Measurements from ENCODE around the gene CUBN. TPM values are rescaled to one million over a fixed set of nuclear protein-coding genes. Genes with fewer than 3 reads are reported as not detected.

Gene CUBN
- total RNA-seq, 1 donor from 2014 or later: 2.1 TPM

GRCh38 chr10:16960551-16960950 is 169.1 kb downstream of the CUBN start:
- no peak for DNase-seq (ENCODE audit: extremely low read depth, low read depth, low spot score)

- no peak for DNase-seq (ENCODE audit: extremely low read depth, low read depth, low spot score)
These were observed 172.6 kb downstream of the CUBN start for GRCh38 chr10:16957038-16957437.

GRCh38 chr10:16954280-16955030 is 175.2 kb downstream of the CUBN start:
- DNase-seq (ENCODE audit: extremely low read depth, low read depth, low spot score): no peak

- no peak for DNase-seq (ENCODE audit: extremely low read depth, low read depth, low spot score)
These were observed 176.3 kb downstream of the CUBN start for GRCh38 chr10:16953270-16953669.

GRCh38 chr10:16952610-16953009 is 177.0 kb downstream of the CUBN start:
- DNase-seq (ENCODE audit: extremely low read depth, low read depth, low spot score): no peak

- DNase-seq (ENCODE audit: extremely low read depth, low read depth, low spot score): no peak
These were observed 177.5 kb downstream of the CUBN start for GRCh38 chr10:16952080-16952479.

- DNase-seq (ENCODE audit: extremely low read depth, low read depth, low spot score): no peak
These were observed 178.7 kb downstream of the CUBN start for GRCh38 chr10:16950656-16951601.

- DNase-seq (ENCODE audit: extremely low read depth, low read depth, low spot score): no peak
These were observed 179.8 kb downstream of the CUBN start for GRCh38 chr10:16949816-16950215.

GRCh38 chr10:16948361-16948760 is 181.2 kb downstream of the CUBN start:
- no peak for DNase-seq (ENCODE audit: extremely low read depth, low read depth, low spot score)

GRCh38 chr10:16947069-16947468 is 182.5 kb downstream of the CUBN start:
- DNase-seq (ENCODE audit: extremely low read depth, low read depth, low spot score): no peak

GRCh38 chr10:16945593-16945992 is 184.0 kb downstream of the CUBN start:
- DNase-seq (ENCODE audit: extremely low read depth, low read depth, low spot score): no peak

- DNase-seq (ENCODE audit: extremely low read depth, low read depth, low spot score): no peak
These were observed 184.6 kb downstream of the CUBN start for GRCh38 chr10:16944986-16945385.

- DNase-seq (ENCODE audit: extremely low read depth, low read depth, low spot score): no peak
These were observed 185.2 kb downstream of the CUBN start for GRCh38 chr10:16944402-16944801.

GRCh38 chr10:16943295-16944285 is 186.0 kb downstream of the CUBN start:
- no peak for DNase-seq (ENCODE audit: extremely low read depth, low read depth, low spot score)

- no peak for DNase-seq (ENCODE audit: extremely low read depth, low read depth, low spot score)
These were observed 187.1 kb downstream of the CUBN start for GRCh38 chr10:16942381-16943078.

- no peak for DNase-seq (ENCODE audit: extremely low read depth, low read depth, low spot score)
These were observed 187.7 kb downstream of the CUBN start for GRCh38 chr10:16941870-16942269.

- DNase-seq (ENCODE audit: extremely low read depth, low read depth, low spot score): no peak
These were observed 188.5 kb downstream of the CUBN start for GRCh38 chr10:16941067-16941466.

- no peak for DNase-seq (ENCODE audit: extremely low read depth, low read depth, low spot score)
These were observed 190.7 kb downstream of the CUBN start for GRCh38 chr10:16938952-16939351.

- DNase-seq (ENCODE audit: extremely low read depth, low read depth, low spot score): no peak
These were observed 195.2 kb downstream of the CUBN start for GRCh38 chr10:16934461-16934860.

GRCh38 chr10:16933783-16934182 is 195.8 kb downstream of the CUBN start:
- DNase-seq (ENCODE audit: extremely low read depth, low read depth, low spot score): no peak
